Esophagus muscularis mucosa (tissue), 4 donors: ENCODE data around the gene LTBP3. TPM values are rescaled to one million over a fixed set of nuclear protein-coding genes. Genes with fewer than 3 reads are reported as not detected.

Experiments used
- DNase-seq: peaks from one replicate; pipeline ENCODE4 v3.0.0-alpha.2; 2017; ENCODE audit errors: extremely low spot score
- H3K27ac ChIP-seq, 4 donors: fragments of 200-600 bp; sonication (generic); replicated peaks in 1 of 4; 1 replicate in 3 of 4; 2 replicates in 1 of 4; pipeline ENCODE4 v1.5.1; 2016 to 2019; ENCODE audit warnings: mild to moderate bottlenecking in 1 of 4
- H3K27me3 ChIP-seq, 4 donors: fragments of 200-600 bp; sonication (generic); one replicate each; pipeline versions ENCODE4 v1.5.1 to v1.6.0; 2016 to 2019
- H3K36me3 ChIP-seq, 4 donors: fragments of 200-600 bp; sonication (generic); one replicate each; pipeline ENCODE4 v1.5.1; 2016 to 2019
- H3K4me1 ChIP-seq, 4 donors: fragments of 200-600 bp; sonication (generic); one replicate each; pipeline ENCODE4 v1.5.1; 2016 to 2019
- H3K4me3 ChIP-seq, 4 donors: fragments of 200-600 bp; sonication (generic); 1 replicate in 2 of 4; 2 replicates in 2 of 4; pipeline ENCODE4 v1.5.1; 2016 to 2019; ENCODE audit warnings: mild to moderate bottlenecking in 4 of 4, moderate library complexity in 1 of 4
- H3K9me3 ChIP-seq, 4 donors: fragments of 200-600 bp; sonication (generic); 1 replicate in 3 of 4; 2 replicates in 1 of 4; pipeline ENCODE4 v1.5.1; 2016 to 2019
- CTCF ChIP-seq, 3 experiments: fragments of 200-600 bp in 2 of 3; fragments of 450-650 bp in 1 of 3; sonication (generic) in 2 of 3; IDR thresholded peaks; one replicate each; pipeline ENCODE4 v1.5.1; 2017 to 2019; ENCODE audit warnings: antibody characterized with exemption in 3 of 3, mild to moderate bottlenecking in 2 of 3, moderate library complexity in 1 of 3
- EP300 ChIP-seq: sonication (generic); formaldehyde crosslinking; IDR thresholded peaks from one replicate; pipeline ENCODE4 v1.6.1; 2017; ENCODE audit warnings: antibody characterized with exemption
- POLR2A ChIP-seq: fragments of 450-650 bp; IDR thresholded peaks from one replicate; pipeline ENCODE4 v1.6.1; 2017; ENCODE audit warnings: antibody characterized with exemption, moderate library complexity, mild to moderate bottlenecking, low read depth
- POLR2AphosphoS5 ChIP-seq, 2 donors: sonication (generic); formaldehyde crosslinking; IDR thresholded peaks; one replicate each; pipeline ENCODE4 v1.6.1; 2017; ENCODE audit warnings: antibody characterized with exemption in 2 of 2
- WGBS: methylation state at CpG from one replicate; pipeline ENCODE4 v1.1.5; 2018; 5-methylcytosine and 5-hydroxymethylcytosine counted together
- intact Hi-C: fragments of 100-400 bp; cut with DNase I; formaldehyde crosslinking; loops from one replicate; pipeline ENCODE4 v1.15.1; 2023
- total RNA-seq, 4 donors: library from RNA; depleted of rRNA; stranded (reverse); fragments of >200 nt; gene quantifications; one replicate each; pipeline versions ENCODE4 v1.1.0 to v1.2.1, GENCODE V29; 2016

Gene LTBP3
- total RNA-seq, 4 donors from 2014 or later: 107 to 208 (median 137) TPM

GRCh38 chr11:65503949-65504673 lies 54.0 kb downstream of the LTBP3 start:
- Histone ChIP-seq H3K36me3 (peaks cover 36 to 70% (median 58%) of the 10 kb centered on the region in 4 donors), H3K9me3 (no peaks in the 10 kb centered on the region), H3K27me3 (no peaks in the 10 kb centered on the region), H3K4me1 (peaks cover 27 to 51% (median 44%) of the 10 kb centered on the region in 4 donors), H3K27ac (peak overlapping the region; percentile 95 to 99 (median 98)), H3K4me3 (peak overlapping the region; percentile 72 to 82 (median 76))
- DNase-seq: no peak
- intact Hi-C loops: no loop called here
- 0% methylated on average over 3 of the region's 3 CpGs for WGBS
- TF ChIP-seq EP300: no peak
- peak in 1 of 2 donors; percentile 55 for TF ChIP-seq POLR2AphosphoS5 (IDR thresholded peaks at IDR 0.05)

GRCh38 chr11:65503368-65503948 lies 54.7 kb downstream of the LTBP3 start:
- Histone ChIP-seq H3K36me3 (peaks cover 36 to 70% (median 58%) of the 10 kb centered on the region in 4 donors), H3K27me3 (no peaks in the 10 kb centered on the region), H3K27ac (peak overlapping the region; percentile 95 to 99 (median 98)), H3K4me3 (peak overlapping the region; percentile 72 to 82 (median 76)), H3K9me3 (no peaks in the 10 kb centered on the region), H3K4me1 (peaks cover 27 to 44% (median 38%) of the 10 kb centered on the region in 4 donors)
- intact Hi-C loops: no loop called here
- 0% methylated on average over 3 of the region's 3 CpGs for WGBS
- no peak for DNase-seq
- TF ChIP-seq POLR2A (peak; percentile 75), POLR2AphosphoS5 (IDR thresholded peaks at IDR 0.05) (no peak), EP300 (no peak), CTCF (IDR thresholded peaks at IDR 0.05) (no peak)

GRCh38 chr11:65502555-65503367 lies 55.4 kb downstream of the LTBP3 start:
- WGBS: under 1% methylated on average over 6 of the region's 6 CpGs
- no peak for DNase-seq
- Histone ChIP-seq H3K27ac (peak overlapping the region; percentile 95 to 99 (median 98)), H3K4me1 (peaks cover 26 to 38% (median 36%) of the 10 kb centered on the region in 4 donors), H3K36me3 (peaks cover 36 to 70% (median 58%) of the 10 kb centered on the region in 4 donors), H3K4me3 (peak overlapping the region; percentile 72 to 82 (median 76)), H3K27me3 (no peaks in the 10 kb centered on the region), H3K9me3 (no peaks in the 10 kb centered on the region)
- no peak for TF ChIP-seq EP300
- peak; percentile 78 for TF ChIP-seq POLR2A
- TF ChIP-seq POLR2AphosphoS5 (IDR thresholded peaks at IDR 0.05): peak in 1 of 2 donors; percentile 90
- no peak for TF ChIP-seq CTCF (IDR thresholded peaks at IDR 0.05)
- intact Hi-C loops: no loop called here

- TF ChIP-seq EP300 (no peak), POLR2AphosphoS5 (IDR thresholded peaks at IDR 0.05) (no peak), POLR2A (no peak), CTCF (IDR thresholded peaks at IDR 0.05) (no peak)
- H3K36me3 ChIP-seq: peaks cover 36 to 70% (median 58%) of the 10 kb centered on the region in 4 donors
- peak overlapping the region; percentile 95 to 99 (median 98) for H3K27ac ChIP-seq
- intact Hi-C loops: no loop called here
- H3K4me3 ChIP-seq: peak overlapping the region; percentile 72 to 82 (median 76)
- no peaks in the 10 kb centered on the region for H3K27me3 ChIP-seq
- peaks cover 22 to 33% (median 31%) of the 10 kb centered on the region in 4 donors for H3K4me1 ChIP-seq
- DNase-seq: no peak
- H3K9me3 ChIP-seq: no peaks in the 10 kb centered on the region
Observed at GRCh38 chr11:65502274-65502554, 55.9 kb downstream of the LTBP3 start.
